HG02973 (cell line): ENCODE results near the gene MAPK8IP3.

Experiments
- ATAC-seq: cut with Tn5 transposase; IDR thresholded peaks from one replicate; pipeline ENCODE4 v1.9.1; 2021; ENCODE audit warnings: moderate library complexity; ENCODE audit not compliant: unreplicated experiment

MAPK8IP3 gene

DNA sequence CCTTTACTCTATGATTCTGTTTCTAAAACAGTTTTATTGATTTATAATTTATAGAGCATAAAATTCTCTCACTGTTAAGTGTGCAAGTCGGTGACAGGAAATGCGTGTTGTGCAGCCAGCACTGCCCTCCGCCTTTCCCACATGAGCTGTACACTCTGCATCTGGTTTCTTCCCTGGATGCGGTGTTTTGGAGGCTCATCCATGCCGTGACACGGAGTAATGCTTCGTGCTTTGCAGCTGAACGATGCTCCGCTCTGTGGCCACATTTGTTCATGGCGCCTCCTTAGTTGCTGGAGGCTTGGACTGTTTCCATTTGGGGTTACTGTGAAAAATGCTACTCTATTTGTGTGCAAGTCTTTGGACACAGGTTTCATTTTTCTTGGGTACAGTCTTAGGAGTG is 94.7 kb downstream of the MAPK8IP3 start:
- ATAC-seq: no peak

DNA sequence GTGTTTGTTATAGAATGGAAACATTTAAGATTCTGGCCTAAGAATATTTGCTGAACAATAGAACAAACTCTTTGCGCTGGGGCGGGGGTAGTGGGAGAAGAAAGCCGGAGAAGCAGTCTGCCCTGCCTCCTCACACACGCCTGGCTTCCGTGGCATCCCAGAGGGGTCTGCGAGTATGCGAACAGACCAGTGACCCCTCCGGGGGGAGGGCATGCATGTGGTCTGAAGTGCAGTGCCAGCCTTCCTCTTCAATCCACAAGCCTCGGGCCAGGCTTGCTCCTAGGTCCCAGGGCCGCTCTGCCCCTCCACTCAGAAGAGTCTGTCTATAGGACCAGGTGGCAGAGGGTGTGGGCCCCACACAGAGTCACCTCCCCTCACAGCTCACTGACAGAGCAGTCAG is 101.6 kb downstream of the MAPK8IP3 start:
- no peak for ATAC-seq

- ATAC-seq: no peak
Observed at GRCh38 chr16:1808691-1809090, 102.7 kb downstream of the MAPK8IP3 start.

DNA sequence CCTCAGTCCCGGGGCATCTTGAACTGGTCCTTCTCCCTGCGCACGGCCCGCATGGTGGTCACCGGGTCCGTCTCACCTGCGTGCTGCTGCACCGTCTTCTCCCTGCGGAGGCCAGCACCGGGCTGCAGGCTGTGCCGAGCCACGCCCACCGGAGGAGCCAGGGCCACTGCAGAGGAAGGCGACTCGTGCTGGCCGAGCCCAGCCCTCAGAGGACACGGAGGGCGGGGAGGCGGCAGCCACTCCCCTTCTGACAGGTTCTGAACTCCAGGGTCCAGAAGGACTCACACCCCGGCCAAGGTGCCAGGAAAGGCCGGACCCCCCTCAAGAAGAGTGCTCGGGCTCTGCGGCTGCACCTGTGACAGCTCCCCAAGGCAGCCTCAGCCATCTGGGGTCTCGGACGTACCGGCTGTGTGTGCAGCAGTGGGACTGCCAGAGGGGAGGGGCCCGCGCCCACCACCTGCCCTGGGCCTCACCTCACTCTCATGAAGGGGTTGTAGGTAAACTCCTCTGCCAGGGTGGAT is 103.3 kb downstream of the MAPK8IP3 start:
- no peak for ATAC-seq

DNA sequence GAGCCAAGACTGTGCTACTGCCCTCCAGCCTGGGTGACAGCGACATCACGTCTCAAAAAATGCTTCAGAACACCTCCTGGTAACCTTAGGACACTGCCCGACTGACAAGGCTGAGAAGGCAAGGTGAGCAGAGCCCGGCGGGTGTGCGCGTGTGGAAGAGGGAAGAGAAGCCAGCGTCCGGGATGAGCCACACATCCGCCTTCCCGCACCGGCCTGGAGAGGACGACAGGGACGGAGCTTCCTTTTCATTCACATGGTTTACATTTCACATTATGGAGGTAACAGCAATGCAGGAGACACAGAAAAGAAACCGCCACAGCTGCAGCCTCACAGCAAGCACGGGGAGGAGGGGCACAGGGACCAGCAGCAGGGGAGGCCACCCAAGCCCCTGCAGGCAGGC is 104.1 kb downstream of the MAPK8IP3 start:
- ATAC-seq: no peak

- ATAC-seq: no peak
Observed at GRCh38 chr16:1810536-1810935, 104.5 kb downstream of the MAPK8IP3 start.

- ATAC-seq: no peak
Observed at GRCh38 chr16:1812732-1813163, 106.8 kb downstream of the MAPK8IP3 start.

DNA sequence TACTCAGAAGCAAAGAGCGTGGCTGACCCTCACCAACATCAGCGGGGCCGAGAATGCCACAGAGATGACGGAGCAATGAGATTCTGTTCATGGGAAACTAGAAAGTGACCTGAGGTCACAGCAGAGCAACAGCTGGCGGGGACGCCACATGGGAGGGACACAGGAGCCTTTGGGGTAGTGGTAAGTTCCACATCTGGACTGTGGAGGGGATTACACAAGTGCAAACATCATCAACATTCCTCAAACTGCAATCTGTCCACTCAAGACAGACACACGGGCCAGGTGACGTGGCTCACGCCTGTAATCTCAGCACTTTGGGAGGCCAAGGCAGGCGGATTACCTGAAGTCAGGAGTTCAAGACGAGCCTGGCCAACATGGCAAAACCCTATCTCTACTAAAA is 109.5 kb downstream of the MAPK8IP3 start:
- no peak for ATAC-seq

DNA sequence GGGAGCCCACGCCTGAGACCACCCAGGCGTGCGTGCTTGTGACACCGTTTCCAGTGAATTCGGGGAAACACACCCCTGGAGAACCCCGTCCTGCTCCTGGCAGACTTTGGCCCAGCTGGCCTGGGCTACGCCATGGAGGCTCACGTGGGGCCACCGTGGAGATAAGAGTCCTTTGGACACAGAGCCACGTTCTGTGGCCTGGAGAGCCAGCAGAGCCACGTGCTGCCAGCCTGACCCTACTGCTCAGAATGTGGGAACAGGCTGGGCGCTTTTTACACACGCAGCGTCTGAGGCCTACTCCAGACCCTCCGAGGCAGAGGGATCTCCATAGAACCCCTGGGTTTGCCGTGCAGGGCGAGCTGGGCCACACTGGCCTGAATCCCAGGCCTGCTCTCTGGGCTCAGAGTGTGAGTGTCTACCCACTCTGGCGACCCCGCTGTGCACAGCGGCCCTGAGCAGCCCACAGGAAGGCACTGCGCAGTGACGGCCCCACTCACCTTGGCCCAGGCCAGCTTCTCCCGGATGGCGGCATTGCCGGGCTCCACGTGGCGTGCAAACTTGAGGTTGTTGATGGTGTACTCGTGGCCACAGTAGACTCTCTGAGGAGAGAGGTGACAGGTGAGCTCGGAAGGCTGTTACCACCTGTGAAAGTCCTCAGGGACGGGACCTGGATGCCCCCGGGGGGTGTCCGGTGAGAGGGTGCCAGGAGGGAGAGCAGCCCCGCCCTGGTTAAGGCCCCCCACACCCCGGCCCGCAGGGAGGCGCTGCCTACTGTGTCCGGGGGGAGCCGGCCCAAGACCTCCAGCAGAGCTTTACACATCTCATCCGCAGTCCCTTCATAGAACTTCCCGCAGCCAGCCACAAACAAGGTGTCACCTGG is 110.6 kb downstream of the MAPK8IP3 start:
- no peak for ATAC-seq

- no peak for ATAC-seq
Observed at GRCh38 chr16:1817276-1817589, 111.2 kb downstream of the MAPK8IP3 start.

DNA sequence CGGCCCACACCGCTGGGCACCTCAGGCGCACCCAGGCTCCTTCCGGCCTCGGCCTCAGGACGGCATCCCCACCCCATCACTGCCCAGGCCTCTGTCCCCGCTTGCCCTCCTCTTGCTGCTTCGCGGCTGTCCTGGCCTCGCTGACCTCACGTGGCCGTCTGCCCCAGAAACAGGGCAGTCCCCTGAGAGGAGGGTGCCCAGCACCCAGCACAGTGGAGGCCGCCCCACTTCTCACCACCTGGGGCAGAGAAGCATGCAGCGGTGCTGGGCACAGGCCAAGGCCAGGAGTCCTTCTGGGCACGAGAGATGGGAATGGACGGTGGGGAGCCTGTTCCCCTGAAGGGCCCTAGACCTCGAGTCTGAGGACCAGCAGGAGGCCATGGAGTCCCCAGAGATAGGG is 111.7 kb downstream of the MAPK8IP3 start:
- no peak for ATAC-seq

GRCh38 chr16:1818204-1818872 is 112.3 kb downstream of the MAPK8IP3 start:
- no peak for ATAC-seq

DNA sequence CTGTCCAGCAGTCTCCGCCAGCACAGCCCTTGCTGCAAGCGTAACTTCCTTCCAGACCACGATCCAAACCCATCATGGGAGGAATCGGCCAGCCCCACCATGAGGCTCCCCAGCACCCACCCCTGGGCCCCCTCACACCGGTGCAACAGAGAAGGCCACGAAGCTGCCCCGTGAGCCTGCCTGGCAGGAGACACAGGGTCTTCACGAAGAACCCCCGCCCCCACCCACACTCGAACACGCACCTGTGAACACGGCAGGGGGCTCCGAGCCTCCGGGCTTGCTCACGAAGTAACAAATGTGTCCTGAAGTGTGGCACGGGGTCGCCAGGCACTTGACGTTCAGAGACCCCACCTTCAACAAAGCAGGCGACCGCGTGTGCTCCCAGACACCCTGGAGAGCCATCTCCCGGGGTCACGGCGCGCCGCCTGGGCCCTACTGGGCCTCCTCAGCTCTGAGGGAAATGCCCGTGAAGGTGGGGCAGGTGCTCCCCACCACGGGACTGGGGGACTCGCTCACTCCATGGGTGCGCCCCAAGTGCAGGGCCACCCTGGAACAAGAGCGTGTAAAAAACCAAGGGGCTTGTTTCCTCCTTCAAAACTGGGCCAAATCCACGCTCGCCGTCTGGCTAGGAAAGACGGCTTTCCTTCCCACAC is 113.0 kb downstream of the MAPK8IP3 start:
- ATAC-seq: no peak

DNA sequence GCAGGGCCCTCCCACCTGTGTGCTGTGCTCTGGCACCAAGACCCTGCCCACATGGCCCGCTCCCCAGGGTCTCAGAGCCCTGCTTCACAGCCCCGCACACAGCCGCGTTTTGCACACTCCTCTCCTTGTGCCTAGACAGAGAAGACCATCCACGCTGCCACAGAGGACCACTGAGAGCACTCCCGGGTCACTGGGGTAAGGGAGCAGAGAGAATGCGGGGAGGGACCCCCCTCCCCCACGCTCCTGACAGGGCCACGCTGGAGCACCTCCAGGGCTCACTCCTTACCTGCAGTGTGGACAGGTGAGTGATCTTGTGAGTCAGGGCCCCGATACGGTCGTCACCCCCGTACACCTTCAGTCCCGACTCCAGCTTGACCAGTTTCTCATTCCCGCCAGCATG is 113.6 kb downstream of the MAPK8IP3 start:
- ATAC-seq: no peak
